PC-9 (cell line): ENCODE data around the gene SRGAP3. TPM values are rescaled to one million over a fixed set of nuclear protein-coding genes. Genes with fewer than 3 reads are reported as not detected.

Experiments
- BruUV-seq: library from RNA; stranded (reverse); fragments of 400-500 nt; replicated peaks from 2 replicates; lab custom pipeline; 2021; lab: Mats Ljungman, UMichigan
- CTCF ChIA-PET: fragments of 300-600 bp; sonication (Branson Sonifier 250); formaldehyde crosslinking; loops from one replicate; lab custom pipeline; 2022; ENCODE audit warnings: antibody characterized with exemption; lab: Charles Lee
- POLR2A ChIA-PET: fragments of 300-600 bp; sonication (Branson Sonifier 250); formaldehyde crosslinking; loops from one replicate; lab custom pipeline; 2022; ENCODE audit warnings: antibody characterized with exemption; ENCODE audit not compliant: unreplicated experiment; lab: Charles Lee
- DNase-seq, 2 experiments: peaks; one replicate each; pipeline versions ENCODE4 v3.0.0 to v3.0.0-alpha.2; 2015 to 2022; ENCODE audit warnings: mixed read lengths in 1 of 2
- H2AFZ ChIP-seq: fragments of 200-600 bp; sonication (generic); 2 replicates; pipeline ENCODE4 v1.8.1; 2017; ENCODE audit warnings: antibody characterized with exemption
- H3F3A ChIP-seq: fragments of 200-600 bp; sonication (generic); 2 replicates; pipeline ENCODE4 v1.8.1; 2017; ENCODE audit warnings: antibody characterized with exemption, mild to moderate bottlenecking, low read depth; ENCODE audit not compliant: insufficient read depth
- H3K27ac ChIP-seq: fragments of 200-600 bp; sonication (generic); 2 replicates; pipeline ENCODE4 v1.6.1; 2016; ENCODE audit warnings: mixed run types
- H3K27me3 ChIP-seq: fragments of 200-600 bp; sonication (generic); 2 replicates; pipeline ENCODE4 v1.6.1; 2016; ENCODE audit warnings: low read depth, mixed run types; ENCODE audit not compliant: insufficient read depth
- H3K36me3 ChIP-seq: fragments of 200-600 bp; sonication (generic); 2 replicates; pipeline ENCODE4 v1.6.1; 2016; ENCODE audit warnings: low read depth, mixed run types
- H3K4me1 ChIP-seq: fragments of 200-600 bp; sonication (generic); replicated peaks from 2 replicates; pipeline ENCODE4 v1.6.1; 2016; ENCODE audit warnings: mixed run types; ENCODE audit not compliant: insufficient read depth
- H3K4me2 ChIP-seq: fragments of 200-600 bp; sonication (generic); 2 replicates; pipeline ENCODE4 v1.6.1; 2017; ENCODE audit warnings: mixed run types
- H3K4me3 ChIP-seq: fragments of 200-600 bp; sonication (generic); 2 replicates; pipeline ENCODE4 v1.6.1; 2016; ENCODE audit warnings: mixed run types
- H3K79me2 ChIP-seq: fragments of 200-600 bp; sonication (generic); 2 replicates; pipeline ENCODE4 v1.6.1; 2017; ENCODE audit warnings: low read depth, mixed run types
- H3K9me2 ChIP-seq: fragments of 200-600 bp; sonication (generic); 2 replicates; pipeline ENCODE4 v1.8.1; 2017; ENCODE audit warnings: mild to moderate bottlenecking; ENCODE audit not compliant: insufficient read depth
- H3K9me3 ChIP-seq: fragments of 200-600 bp; sonication (generic); 2 replicates; pipeline ENCODE4 v1.8.1; 2016; ENCODE audit warnings: low read depth; ENCODE audit not compliant: insufficient read depth
- H4K20me1 ChIP-seq: fragments of 200-600 bp; sonication (generic); 2 replicates; pipeline ENCODE4 v1.8.1; 2017; ENCODE audit not compliant: insufficient read depth
- CTCF ChIP-seq: fragments of 200-600 bp; sonication (generic); conservative IDR thresholded peaks from 2 replicates; pipeline ENCODE4 v1.6.1; 2017; ENCODE audit warnings: mixed run types, antibody characterized with exemption, mild to moderate bottlenecking, moderate library complexity
- EZH2 ChIP-seq: fragments of 200-600 bp; sonication (generic); IDR thresholded peaks from 2 replicates; pipeline ENCODE4 v1.8.0; 2017; ENCODE audit warnings: antibody characterized with exemption, low read depth
- intact Hi-C: fragments of 100-400 bp; cut with micrococcal nuclease; formaldehyde crosslinking; loops from one replicate; pipeline ENCODE4 v1.10.0; 2022; ENCODE audit not compliant: unreplicated experiment
- total RNA-seq: library from RNA; stranded (reverse); gene quantifications from 2 replicates; pipeline ENCODE4 v1.2.3, GENCODE V29; 2021

SRGAP3 gene
- total RNA-seq, 1 experiment from 2014 or later, result 17.5 TPM

- ChIA-PET CTCF (no interaction called here), POLR2A (no interaction called here)
- TF ChIP-seq EZH2, result no peak
- no peak for TF ChIP-seq CTCF
- no peak overlapping the region for H3K4me3 ChIP-seq
- 0 out of 2 replicates have a peak, but pooled peaks cover 6% of the 10 kb centered on the region for H3K9me3 ChIP-seq
- no peaks in the 10 kb centered on the region for H3K9me2 ChIP-seq
- no TSS peak for BruUV-seq
- H3K4me2 ChIP-seq, result no peak overlapping the region
- no peaks in the 10 kb centered on the region for H3K36me3 ChIP-seq
- no peak overlapping the region for H3K27ac ChIP-seq
- no peak overlapping the region for H2AFZ ChIP-seq
- intact Hi-C loops, result no loop called here
- H3K27me3 ChIP-seq, result peaks cover 39% of the 10 kb centered on the region
- no peaks in the 10 kb centered on the region for H4K20me1 ChIP-seq
- H3F3A ChIP-seq, result no peaks in the 10 kb centered on the region
- H3K4me1 ChIP-seq, result no peaks in the 10 kb centered on the region
- H3K79me2 ChIP-seq, result no peaks in the 10 kb centered on the region
- DNase-seq, result no peak
Measured at GRCh38 chr3:8982509-8982908, 266.9 kb downstream of the SRGAP3 start.

GRCh38 chr3:8981700-8982099 lies 267.7 kb downstream of the SRGAP3 start:
- no peak overlapping the region for H3K4me2 ChIP-seq
- H3K4me3 ChIP-seq, result no peak overlapping the region
- no peaks in the 10 kb centered on the region for H3K36me3 ChIP-seq
- POLR2A ChIA-PET, result no interaction called here
- 0 out of 2 replicates have a peak, but pooled peaks cover 6% of the 10 kb centered on the region for H3K9me3 ChIP-seq
- BruUV-seq, result no TSS peak
- no peak overlapping the region for H3K27ac ChIP-seq
- DNase-seq, result no peak
- TF ChIP-seq CTCF (no peak), EZH2 (no peak)
- H3K4me1 ChIP-seq, result no peaks in the 10 kb centered on the region
- no peaks in the 10 kb centered on the region for H3F3A ChIP-seq
- H3K27me3 ChIP-seq, result peaks cover 39% of the 10 kb centered on the region
- no peak overlapping the region for H2AFZ ChIP-seq
- CTCF ChIA-PET, result no interaction called here
- no peaks in the 10 kb centered on the region for H3K79me2 ChIP-seq
- H4K20me1 ChIP-seq, result no peaks in the 10 kb centered on the region
- H3K9me2 ChIP-seq, result no peaks in the 10 kb centered on the region
- intact Hi-C loops, result no loop called here

GRCh38 chr3:8981296-8981695 lies 268.1 kb downstream of the SRGAP3 start:
- H3K4me1 ChIP-seq, result no peaks in the 10 kb centered on the region
- no peaks in the 10 kb centered on the region for H3K79me2 ChIP-seq
- H3K4me2 ChIP-seq, result no peak overlapping the region
- TF ChIP-seq CTCF, result no peak
- TF ChIP-seq EZH2, result no peak
- H3K4me3 ChIP-seq, result no peak overlapping the region
- H3K27ac ChIP-seq, result no peak overlapping the region
- BruUV-seq, result no TSS peak
- H3K9me2 ChIP-seq, result no peaks in the 10 kb centered on the region
- peaks cover 39% of the 10 kb centered on the region for H3K27me3 ChIP-seq
- no peak for DNase-seq
- H2AFZ ChIP-seq, result no peak overlapping the region
- intact Hi-C loops, result no loop called here
- no peaks in the 10 kb centered on the region for H4K20me1 ChIP-seq
- H3K36me3 ChIP-seq, result no peaks in the 10 kb centered on the region
- POLR2A ChIA-PET, result no interaction called here
- H3F3A ChIP-seq, result no peaks in the 10 kb centered on the region
- 0 out of 2 replicates have a peak, but pooled peaks cover 6% of the 10 kb centered on the region for H3K9me3 ChIP-seq
- CTCF ChIA-PET, result no interaction called here
